Retina (tissue), 1 donor: ENCODE data around the gene NDOR1.
A peak's percentile ranks its signal among the peaks of the same experiment; 100 is the strongest.

Experiments used
- DNase-seq: peaks from one replicate; pipeline ENCODE4 v3.0.0-alpha.2; 2016

NDOR1 gene

GRCh38 chr9:137199411-137200121 lies 5.9 kb upstream of the NDOR1 start:
- DNase-seq, result peak; percentile 46

GRCh38 chr9:137200311-137201204 lies 4.9 kb upstream of the NDOR1 start, which contains the start of gene TPRN:
TPRN (minus strand) TSS chr9:137200741; CDS start chr9:137200711, 30 bp downstream.
- DNase-seq, result peak; percentile 96

- DNase-seq, result no peak
Measured at GRCh38 chr9:137201205-137201868, 4.2 kb upstream of the NDOR1 start.

- no peak for DNase-seq
Measured at GRCh38 chr9:137202966-137203365, 2.5 kb upstream of the NDOR1 start.

GRCh38 chr9:137204731-137205125 lies 772 bp upstream of the NDOR1 start:
- no peak for DNase-seq

GRCh38 chr9:137206602-137207001 lies 1.1 kb downstream of the NDOR1 start:
- DNase-seq, result no peak

- no peak for DNase-seq
Measured at GRCh38 chr9:137211532-137211931, 6.0 kb downstream of the NDOR1 start.

- DNase-seq, result no peak
Measured at GRCh38 chr9:137212520-137212919, 7.0 kb downstream of the NDOR1 start.

GRCh38 chr9:137213160-137214060 lies 7.9 kb downstream of the NDOR1 start:
- DNase-seq, result no peak

- no peak for DNase-seq
Measured at GRCh38 chr9:137214620-137215019, 9.1 kb downstream of the NDOR1 start.

GRCh38 chr9:137215196-137215986 lies 9.9 kb downstream of the NDOR1 start:
- no peak for DNase-seq

GRCh38 chr9:137216188-137216965 lies 10.9 kb downstream of the NDOR1 start:
- DNase-seq, result no peak

- DNase-seq, result no peak
Measured at GRCh38 chr9:137217276-137218211, 12.0 kb downstream of the NDOR1 start.

GRCh38 chr9:137218212-137218753 lies 12.8 kb downstream of the NDOR1 start:
- no peak for DNase-seq

- no peak for DNase-seq
Measured at GRCh38 chr9:137218754-137219271, 13.3 kb downstream of the NDOR1 start.

GRCh38 chr9:137219757-137220316 lies 14.3 kb downstream of the NDOR1 start:
- no peak for DNase-seq

- DNase-seq, result no peak
Measured at GRCh38 chr9:137220317-137221094, 15.0 kb downstream of the NDOR1 start.

- DNase-seq, result no peak
Measured at GRCh38 chr9:137221095-137221505, 15.6 kb downstream of the NDOR1 start.
